GM10248 (cell line): ENCODE results near the gene CLEC4C.

Source experiments
- CTCF ChIA-PET: fragments of 300-600 bp; sonication (Branson Sonifier 250); formaldehyde crosslinking; extraction: SDS; loops from one replicate; lab custom pipeline; 2021; ENCODE audit warnings: antibody characterized with exemption; lab: Yijun Ruan, JAX
- POLR2A ChIA-PET: fragments of 350-650 bp; sonication (Branson Sonifier 250); formaldehyde crosslinking; extraction: SDS; loops from one replicate; lab custom pipeline; 2020; ENCODE audit warnings: antibody characterized with exemption; lab: Yijun Ruan, JAX
- DNase-seq: peaks from one replicate; pipeline ENCODE4 v3.0.0; 2012; ENCODE audit errors: extremely low spot score
- TF ChIP-seq, protein P1 (sequence below): IDR thresholded peaks from 2 replicates; pipeline ENCODE4 v1.5.1; 2012; ENCODE audit warnings: mild to moderate bottlenecking, low read depth; ENCODE audit errors: extremely low read depth, missing control alignments, control extremely low read depth

The CLEC4C gene

DNA sequence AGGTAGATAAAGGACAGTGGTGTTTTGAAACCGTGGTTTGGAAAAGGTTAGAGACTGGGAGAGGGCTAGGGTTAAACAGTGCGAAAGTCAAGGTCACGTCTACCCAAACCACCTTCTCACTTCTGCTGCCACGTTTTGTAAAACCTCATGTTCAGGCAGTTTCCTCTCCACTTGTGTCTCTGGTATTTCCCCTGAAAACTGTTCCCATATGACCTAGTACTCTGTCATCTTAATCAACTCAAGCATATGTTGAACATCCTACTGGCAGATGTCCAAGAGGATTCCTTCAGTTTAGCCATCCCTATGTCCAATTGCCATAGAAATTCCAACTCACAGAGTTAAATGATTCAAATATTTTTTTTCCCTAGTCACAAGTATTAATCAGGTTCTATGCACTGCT is 17.4 kb downstream of the CLEC4C start:
- POLR2A ChIA-PET = no interaction called here

DNA sequence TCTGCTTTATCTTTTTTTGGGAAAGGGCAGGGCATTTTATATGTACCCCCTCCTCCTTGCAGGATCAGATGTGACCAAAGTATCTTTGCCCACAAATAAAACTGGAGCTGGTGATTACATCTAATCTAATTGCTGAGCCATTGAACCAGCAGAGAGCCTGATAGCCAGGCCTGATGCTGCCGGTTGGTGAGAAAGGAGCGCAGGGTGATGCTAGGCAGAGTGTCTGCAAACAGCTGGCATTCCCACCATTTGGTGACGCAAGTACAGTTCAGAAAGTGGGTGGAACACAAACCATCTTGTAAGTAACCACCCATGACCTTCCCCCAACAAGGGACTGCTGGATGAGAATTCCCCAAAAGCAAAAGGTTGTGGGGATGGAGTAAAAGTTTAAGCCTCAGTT is 23.2 kb downstream of the CLEC4C start:
- TF ChIP-seq, protein P1, sequence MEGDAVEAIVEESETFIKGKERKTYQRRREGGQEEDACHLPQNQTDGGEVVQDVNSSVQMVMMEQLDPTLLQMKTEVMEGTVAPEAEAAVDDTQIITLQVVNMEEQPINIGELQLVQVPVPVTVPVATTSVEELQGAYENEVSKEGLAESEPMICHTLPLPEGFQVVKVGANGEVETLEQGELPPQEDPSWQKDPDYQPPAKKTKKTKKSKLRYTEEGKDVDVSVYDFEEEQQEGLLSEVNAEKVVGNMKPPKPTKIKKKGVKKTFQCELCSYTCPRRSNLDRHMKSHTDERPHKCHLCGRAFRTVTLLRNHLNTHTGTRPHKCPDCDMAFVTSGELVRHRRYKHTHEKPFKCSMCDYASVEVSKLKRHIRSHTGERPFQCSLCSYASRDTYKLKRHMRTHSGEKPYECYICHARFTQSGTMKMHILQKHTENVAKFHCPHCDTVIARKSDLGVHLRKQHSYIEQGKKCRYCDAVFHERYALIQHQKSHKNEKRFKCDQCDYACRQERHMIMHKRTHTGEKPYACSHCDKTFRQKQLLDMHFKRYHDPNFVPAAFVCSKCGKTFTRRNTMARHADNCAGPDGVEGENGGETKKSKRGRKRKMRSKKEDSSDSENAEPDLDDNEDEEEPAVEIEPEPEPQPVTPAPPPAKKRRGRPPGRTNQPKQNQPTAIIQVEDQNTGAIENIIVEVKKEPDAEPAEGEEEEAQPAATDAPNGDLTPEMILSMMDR = no peak
- POLR2A ChIA-PET = no interaction called here
- CTCF ChIA-PET = no interaction called here
- no peak for DNase-seq

More for the DNA sequence above, 17.4 kb downstream of the CLEC4C start:
- TF ChIP-seq, protein P1 = no peak
- CTCF ChIA-PET = no interaction called here
- no peak for DNase-seq

DNA sequence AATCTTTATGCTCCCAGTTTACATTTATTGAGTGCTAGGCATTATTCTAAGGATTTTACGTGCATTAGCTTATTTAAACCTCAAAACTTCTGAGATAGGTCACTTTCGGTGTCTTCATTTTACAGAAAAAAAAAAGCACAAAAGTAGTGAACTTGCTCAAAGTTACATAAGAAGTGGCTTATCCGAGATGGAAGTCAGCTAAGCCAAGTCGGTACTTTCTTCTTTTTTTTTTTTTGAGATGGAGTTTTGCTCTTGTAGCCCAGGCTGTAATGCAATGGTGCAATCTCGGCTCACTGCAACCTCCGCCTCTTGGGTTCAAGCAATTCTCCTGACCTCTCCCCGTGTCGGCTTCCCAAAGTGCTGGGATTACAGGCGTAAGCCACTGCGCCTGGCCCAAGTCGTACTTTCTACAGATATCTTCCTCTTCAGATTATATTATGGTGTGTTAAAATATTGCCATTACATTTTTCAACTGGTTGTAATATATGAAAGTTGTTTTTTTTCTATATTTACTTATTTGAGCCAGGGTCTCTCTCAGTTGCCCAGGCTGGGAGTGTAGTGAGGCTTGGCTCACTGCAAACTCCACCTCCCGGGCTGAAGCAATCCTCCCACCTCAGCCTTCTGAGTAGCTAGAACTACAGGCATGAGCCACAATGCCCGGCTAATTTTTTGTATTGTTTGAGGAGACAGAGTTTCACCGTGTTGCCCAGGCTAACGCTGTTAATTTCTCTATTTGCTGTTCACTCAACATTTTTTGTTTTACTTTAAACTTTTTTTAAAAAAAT is 27.0 kb downstream of the CLEC4C start:
- ChIA-PET CTCF (interaction anchor here (0.7 kb wide), 1 partner anchor 14 kb away, joined by 3 read pairs; no protein-coding TSS in a partner anchor), POLR2A (no interaction called here)
- DNase-seq = no peak

DNA sequence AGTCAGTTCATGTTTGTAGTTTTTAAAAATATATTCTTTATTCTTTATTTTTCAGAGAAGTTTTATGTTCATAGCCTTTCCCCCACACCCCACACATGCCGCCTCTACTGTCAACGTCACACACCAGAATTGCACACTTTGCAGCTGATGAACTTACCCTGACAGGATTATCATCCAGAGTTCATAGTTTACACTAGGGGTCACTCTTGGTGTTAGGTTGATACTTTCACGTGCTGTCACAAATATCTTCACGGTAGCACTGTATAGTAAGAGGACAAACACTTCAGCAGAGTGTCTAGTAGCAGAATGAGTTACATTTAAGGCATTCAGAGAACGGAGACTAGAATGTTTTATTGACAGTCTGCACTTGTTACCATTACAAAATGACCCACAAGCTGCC is 30.8 kb downstream of the CLEC4C start:
- ChIA-PET POLR2A (no interaction called here), CTCF (interaction anchor here (1.5 to 1.8 kb wide), 2 partner anchors 9 to 91 kb away, joined by 3 to 4 read pairs; no protein-coding TSS in a partner anchor)
- TF ChIP-seq, protein P1 = no peak
- no peak for DNase-seq

More for the DNA sequence above, 27.0 kb downstream of the CLEC4C start:
- TF ChIP-seq, protein P1 = no peak

DNA sequence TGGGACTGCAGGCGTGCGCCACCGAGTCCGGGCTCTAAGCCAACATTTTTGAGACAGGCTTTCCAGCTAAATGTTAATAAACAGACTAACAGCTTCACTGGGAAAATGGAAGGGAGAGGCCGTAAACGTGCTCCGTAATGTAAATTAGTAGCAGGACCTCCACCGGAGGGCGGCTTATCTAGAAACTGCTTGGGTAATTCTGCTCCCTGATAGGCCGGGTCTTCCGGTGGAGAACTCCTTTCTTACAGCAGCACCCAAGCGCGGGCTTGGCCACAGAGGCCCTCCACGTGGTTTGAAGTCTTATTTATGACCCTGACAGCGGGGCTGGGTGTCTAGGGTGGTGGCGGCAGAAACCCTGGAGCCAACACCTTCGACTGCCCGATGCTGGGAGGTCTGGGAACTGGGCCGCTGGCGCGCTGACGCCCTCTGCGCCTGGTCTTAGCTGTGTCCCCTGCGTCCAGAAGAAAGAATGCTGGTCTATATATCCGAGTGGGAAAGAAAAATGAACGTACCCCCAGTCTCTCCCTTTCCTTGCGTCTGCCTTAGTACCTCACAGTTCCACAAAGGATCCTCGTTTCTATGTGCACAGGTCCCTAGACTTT is 34.2 kb downstream of the CLEC4C start:
- ChIA-PET CTCF (no interaction called here), POLR2A (no interaction called here)

DNA sequence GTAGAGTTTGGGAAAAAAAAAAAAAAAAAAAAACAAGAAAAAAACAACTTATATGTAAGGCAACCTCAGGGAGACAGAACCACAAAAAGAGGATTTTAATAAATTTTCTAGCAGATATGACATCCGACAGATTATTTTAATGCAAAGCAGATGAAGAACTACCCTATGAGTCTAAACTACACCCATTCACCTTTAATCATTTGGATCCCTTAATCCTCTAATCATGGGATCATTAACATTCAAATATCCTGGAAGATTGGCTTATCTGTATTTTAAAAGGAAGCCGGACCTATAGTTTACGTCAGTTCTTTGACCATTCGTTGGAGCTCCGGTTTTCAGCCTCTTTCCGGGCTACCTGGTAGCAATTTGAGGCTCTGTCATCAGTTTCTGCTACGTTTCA is 36.0 kb downstream of the CLEC4C start, which contains the start of gene DPPA3:
Gene DPPA3, plus strand, starts transcription at position 301 of the 400 bp plus-strand sequence. CDS start 138 bp downstream, outside the sequence.
- ChIA-PET POLR2A (no interaction called here), CTCF (no interaction called here)
- DNase-seq = no peak
- TF ChIP-seq, protein P1 = no peak

More for the DNA sequence above, 34.2 kb downstream of the CLEC4C start:
- DNase-seq = no peak
- TF ChIP-seq, protein P1 = no peak
